GM23338 (cell line): Measurements from ENCODE around the gene IGF2BP2.

Experiments
- EZH2phosphoT487 ChIP-seq: fragments of 200-600 bp; sonication (generic); IDR thresholded peaks from one replicate; pipeline ENCODE4 v1.8.1; 2018; ENCODE audit warnings: antibody characterized with exemption; ENCODE audit not compliant: unreplicated experiment
- ZNF331 ChIP-seq: fragments of 250-450 bp; sonication (Bioruptor Pico); IDR thresholded peaks from 2 replicates; pipeline ENCODE4 v1.5.0; 2020; ENCODE audit warnings: low read depth, mild to moderate bottlenecking, moderate library complexity
- TF ChIP-seq, protein P1 (sequence below), 2 experiments: fragments of 200-600 bp in 1 of 2; sonication (generic) in 1 of 2; conservative IDR thresholded peaks; 2 replicates each; pipeline versions ENCODE4 v1.5.1 to v1.6.1; 2016 to 2017; ENCODE audit warnings: antibody characterized with exemption in 2 of 2, low read depth in 2 of 2, mild to moderate bottlenecking in 2 of 2, moderate library complexity in 1 of 2

DNA sequence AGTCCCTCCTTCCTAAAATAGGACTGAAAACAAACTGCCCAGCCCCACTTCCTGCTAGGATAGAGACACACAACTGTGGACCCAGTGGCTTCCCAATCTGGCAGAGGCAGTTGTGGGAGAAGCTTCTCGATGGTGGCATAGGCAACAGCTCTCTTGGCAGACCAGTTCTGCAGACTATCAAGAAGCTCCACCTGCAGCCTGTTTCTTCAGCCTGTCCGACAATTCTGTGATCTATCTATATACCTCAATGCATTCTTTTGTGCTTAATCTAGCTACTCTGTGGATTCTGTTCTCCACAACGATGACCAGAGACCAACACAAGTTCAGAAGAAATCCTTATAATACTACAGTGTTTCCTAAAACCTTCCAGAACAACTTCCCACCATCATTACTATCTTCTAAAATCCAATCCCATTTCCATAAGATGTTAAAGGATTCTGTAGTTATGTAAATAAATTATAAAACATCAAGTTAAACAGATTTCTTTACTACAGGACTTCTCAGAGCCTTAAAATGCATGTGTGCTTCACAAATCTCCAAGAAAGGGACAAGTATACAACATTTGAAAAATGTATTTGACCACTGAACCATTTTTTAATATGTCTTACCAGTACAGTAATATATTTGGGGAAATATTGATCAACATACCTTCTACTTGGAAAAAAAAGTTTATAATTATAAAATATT is 57.7 kb downstream of the IGF2BP2 start:
- TF ChIP-seq EZH2phosphoT487 (no peak), ZNF331 (no peak)
- TF ChIP-seq, protein P1, sequence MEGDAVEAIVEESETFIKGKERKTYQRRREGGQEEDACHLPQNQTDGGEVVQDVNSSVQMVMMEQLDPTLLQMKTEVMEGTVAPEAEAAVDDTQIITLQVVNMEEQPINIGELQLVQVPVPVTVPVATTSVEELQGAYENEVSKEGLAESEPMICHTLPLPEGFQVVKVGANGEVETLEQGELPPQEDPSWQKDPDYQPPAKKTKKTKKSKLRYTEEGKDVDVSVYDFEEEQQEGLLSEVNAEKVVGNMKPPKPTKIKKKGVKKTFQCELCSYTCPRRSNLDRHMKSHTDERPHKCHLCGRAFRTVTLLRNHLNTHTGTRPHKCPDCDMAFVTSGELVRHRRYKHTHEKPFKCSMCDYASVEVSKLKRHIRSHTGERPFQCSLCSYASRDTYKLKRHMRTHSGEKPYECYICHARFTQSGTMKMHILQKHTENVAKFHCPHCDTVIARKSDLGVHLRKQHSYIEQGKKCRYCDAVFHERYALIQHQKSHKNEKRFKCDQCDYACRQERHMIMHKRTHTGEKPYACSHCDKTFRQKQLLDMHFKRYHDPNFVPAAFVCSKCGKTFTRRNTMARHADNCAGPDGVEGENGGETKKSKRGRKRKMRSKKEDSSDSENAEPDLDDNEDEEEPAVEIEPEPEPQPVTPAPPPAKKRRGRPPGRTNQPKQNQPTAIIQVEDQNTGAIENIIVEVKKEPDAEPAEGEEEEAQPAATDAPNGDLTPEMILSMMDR (conservative IDR thresholded peaks at IDR 0.05; ENCODE audit: low read depth in 2 of 2), result no peak
